Measurements from ENCODE around the gene BNC2. TPM values are rescaled to one million over a fixed set of nuclear protein-coding genes. Genes with fewer than 3 reads are reported as not detected.

Gene BNC2
- total and polyA plus RNA-seq, 2 of the 4 experiments (the other 2 are of a cell fraction), result 15.5 to 45.2 TPM

DNA sequence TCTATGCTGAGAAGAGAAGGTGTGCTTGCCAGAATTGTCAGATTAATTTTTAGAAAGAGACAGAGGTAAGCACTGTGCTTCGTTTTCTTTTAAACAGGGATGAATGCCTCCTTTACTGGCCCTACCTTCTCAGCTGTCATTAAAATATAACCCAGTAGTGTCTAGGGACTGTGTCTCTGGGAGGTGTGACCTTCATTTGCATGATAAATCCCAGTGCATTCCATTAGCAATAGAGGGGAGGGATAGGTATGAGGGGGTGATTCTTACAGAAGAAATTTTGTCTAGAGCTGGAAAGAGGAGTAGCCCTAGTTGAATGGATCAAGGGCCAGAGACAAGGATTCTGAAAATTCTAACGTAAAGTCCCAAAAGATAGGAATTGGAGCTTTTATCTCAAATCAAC is 351.5 kb downstream of the BNC2 start:
- Histone ChIP-seq H3K56ac (ENCODE audit: extremely low read depth, insufficient read depth, low read length) (no peak overlapping the region), H2BK5ac (ENCODE audit: low read depth, low read length, poor library complexity, severe bottlenecking) (no peak overlapping the region), H3K4me2 (ENCODE audit: low read depth, low read length) (no peak overlapping the region), H3K27ac (ENCODE audit: insufficient read depth, low read length) (no peak overlapping the region), H3K18ac (ENCODE audit: low read depth, low read length) (no peak overlapping the region), H2AK5ac (ENCODE audit: low read depth, low read length) (no peak overlapping the region), H3K4me1 (ENCODE audit: control insufficient read depth, insufficient read depth, low read length) (peaks cover 27% of the 10 kb centered on the region), H4K5ac (ENCODE audit: low read depth, low read length) (no peak overlapping the region), H4K91ac (ENCODE audit: insufficient read depth, low read depth, low read length) (no peak overlapping the region), H3K14ac (replicated peaks; ENCODE audit: low read depth, low read length) (no peak overlapping the region), H3K79me1 (ENCODE audit: low read depth in 1 of 2, low read length in 2 of 2) (peaks cover 19 to 60% of the 10 kb centered on the region in 2 experiments), H3K9me1 (ENCODE audit: insufficient read depth, low read length) (peaks cover 10% of the 10 kb centered on the region), H2BK20ac (ENCODE audit: low read depth, low read length) (no peak overlapping the region), H3K4me3 (ENCODE audit: insufficient read depth, low read depth, low read length) (no peak overlapping the region), H3K9ac (ENCODE audit: low read depth, low read length) (no peak overlapping the region), H3K9me3 (ENCODE audit: control insufficient read depth, insufficient read depth, low read length) (no peaks in the 10 kb centered on the region), H2BK15ac (ENCODE audit: low read depth, low read length) (no peak overlapping the region), H4K8ac (ENCODE audit: low read depth in 2 of 2, low read length in 2 of 2) (no peak overlapping the region), H2AK9ac (replicated peaks; ENCODE audit: low read depth, low read length, poor library complexity) (no peak overlapping the region), H4K20me1 (ENCODE audit: insufficient read depth, low read length) (no peaks in the 10 kb centered on the region; the same call in 1 of the 2 replicates), H2BK120ac (ENCODE audit: low read depth, low read length) (no peak overlapping the region), H3K23ac (ENCODE audit: low read depth, low read length) (peak overlapping the region; percentile 35; the same call in 1 of the 2 replicates), H3K36me3 (ENCODE audit: control insufficient read depth, insufficient read depth, low read length) (no peaks in the 10 kb centered on the region), H3K4ac (ENCODE audit: low read depth, low read length) (no peak overlapping the region; the same call in 1 of the 2 replicates), H3K27me3 (ENCODE audit: control insufficient read depth, insufficient read depth, low read length) (no peaks in the 10 kb centered on the region), H2AFZ (replicated peaks; ENCODE audit: low read length, poor library complexity) (no peak overlapping the region)
- ATAC-seq (ENCODE audit: low read depth) (no peak), DNase-seq (no peak)
- in situ Hi-C loops (cut with MboI; ENCODE audit: low sequenced_read_pairs), result no loop called here
- ChIA-PET POLR2A (ENCODE audit: unreplicated experiment) (no interaction called here), CTCF (no interaction called here)
- TF ChIP-seq NFE2L2 (IDR thresholded peaks at IDR 0.05; ENCODE audit: low read depth, low read length) (no peak), RAD21 (IDR thresholded peaks at IDR 0.05; ENCODE audit: low read length) (no peak), RFX5 (IDR thresholded peaks at IDR 0.05; ENCODE audit: low read depth, low read length) (no peak), CTCF (conservative IDR thresholded peaks at IDR 0.05; ENCODE audit: low read depth, low read length) (no peak), ELK1 (IDR thresholded peaks at IDR 0.05; ENCODE audit: borderline replicate concordance, low read depth, low read length) (no peak), BHLHE40 (IDR thresholded peaks at IDR 0.05; ENCODE audit: low read depth, low read length) (no peak), POLR2A (IDR thresholded peaks at IDR 0.05; ENCODE audit: low read depth, low read length) (no peak), MAZ (IDR thresholded peaks at IDR 0.05; ENCODE audit: borderline replicate concordance, low read depth, low read length) (no peak), SMC3 (IDR thresholded peaks at IDR 0.05; ENCODE audit: low read depth, low read length) (no peak), CEBPB (IDR thresholded peaks at IDR 0.05; ENCODE audit: low read depth, low read length) (no peak), FOS (IDR thresholded peaks at IDR 0.05; ENCODE audit: low read depth, low read length) (no peak), MAFK (IDR thresholded peaks at IDR 0.05; ENCODE audit: low read depth, low read length) (no peak), MXI1 (IDR thresholded peaks at IDR 0.05; ENCODE audit: borderline replicate concordance, low read depth, low read length) (no peak), RCOR1 (IDR thresholded peaks at IDR 0.05; ENCODE audit: insufficient replicate concordance, low read length) (no peak), CHD1 (IDR thresholded peaks at IDR 0.05; ENCODE audit: low read depth, low read length) (no peak)
- TF ChIP-seq, protein P1, sequence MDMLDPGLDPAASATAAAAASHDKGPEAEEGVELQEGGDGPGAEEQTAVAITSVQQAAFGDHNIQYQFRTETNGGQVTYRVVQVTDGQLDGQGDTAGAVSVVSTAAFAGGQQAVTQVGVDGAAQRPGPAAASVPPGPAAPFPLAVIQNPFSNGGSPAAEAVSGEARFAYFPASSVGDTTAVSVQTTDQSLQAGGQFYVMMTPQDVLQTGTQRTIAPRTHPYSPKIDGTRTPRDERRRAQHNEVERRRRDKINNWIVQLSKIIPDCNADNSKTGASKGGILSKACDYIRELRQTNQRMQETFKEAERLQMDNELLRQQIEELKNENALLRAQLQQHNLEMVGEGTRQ (IDR thresholded peaks at IDR 0.05; ENCODE audit: low read depth, low read length), result no peak
- intact Hi-C loops (cut with micrococcal nuclease), result loop anchor here (5.0 kb wide), 6 partner anchors 102 to 348 kb away; no protein-coding TSS in a partner anchor
- no CpG with 5 or more reads among the region's 2 CpGs for WGBS, 2 experiments (ENCODE audit: extremely low coverage in 2 of 2, insufficient read length in 1 of 2)
- BruUV-seq (replicated peaks), result no TSS peak
- dilution Hi-C loops (cut with HindIII; ENCODE audit: low sequenced_read_pairs, unreplicated experiment), result no loop called here
